SK-N-SH (cell line): Measurements from ENCODE around the gene HOXC11. TPM values are rescaled to one million over a fixed set of nuclear protein-coding genes. Genes with fewer than 3 reads are reported as not detected.

Experiments
- CTCF ChIA-PET: fragments of 300-600, 350-600 bp; formaldehyde crosslinking; extraction: SDS; loops from one replicate; lab custom pipeline; 2021; lab: Yijun Ruan, JAX
- POLR2A ChIA-PET: fragments of 350-600 bp; sonication (Branson Sonifier 250); formaldehyde crosslinking; extraction: SDS; loops from one replicate; lab custom pipeline; 2020; ENCODE audit warnings: antibody characterized with exemption, inconsistent platforms; lab: Yijun Ruan, JAX
- DNase-seq: peaks from one replicate; pipeline ENCODE4 v3.0.0; 2012
- H2AFZ ChIP-seq: fragments of 200-600 bp; sonication (generic); 2 replicates; pipeline ENCODE4 v1.8.1; 2016; ENCODE audit warnings: antibody characterized with exemption, mild to moderate bottlenecking, low read depth
- H3F3A ChIP-seq: fragments of 200-600 bp; sonication (generic); replicated peaks from 2 replicates; pipeline ENCODE3; 2016; ENCODE audit warnings: antibody characterized with exemption, mild to moderate bottlenecking; ENCODE audit not compliant: insufficient read depth
- H3K27ac ChIP-seq, 2 experiments: fragments of 200-500 bp in 1 of 2; fragments of 200-600 bp in 1 of 2; sonication (Bioruptor generic) in 1 of 2; sonication (generic), shearing (Covaris generic) in 1 of 2; 2 replicates each; pipeline versions ENCODE4 v1.5.1 to v1.6.1; 2014 to 2016; ENCODE audit warnings: low read depth in 2 of 2, inconsistent platforms in 1 of 2, low read length in 1 of 2, mild to moderate bottlenecking in 1 of 2, mixed read lengths in 1 of 2
- H3K27me3 ChIP-seq: fragments of 200-600 bp; sonication (generic), shearing (Covaris generic); 2 replicates; pipeline ENCODE4 v1.6.1; 2016; ENCODE audit warnings: mixed run types; ENCODE audit not compliant: insufficient read depth
- H3K36me3 ChIP-seq, 2 experiments: fragments of 200-500 bp in 1 of 2; fragments of 200-600 bp in 1 of 2; sonication (Bioruptor generic) in 1 of 2; sonication (generic) in 1 of 2; replicated peaks in 1 of 2; 2 replicates each; pipeline versions ENCODE3 to v1.5.1; 2014 to 2016; ENCODE audit warnings: low read length in 1 of 2, mild to moderate bottlenecking in 1 of 2; ENCODE audit not compliant: insufficient read depth in 2 of 2, control insufficient read depth in 1 of 2
- H3K4me1 ChIP-seq, 2 experiments: fragments of 200-500 bp in 1 of 2; fragments of 200-600 bp in 1 of 2; sonication (Bioruptor generic) in 1 of 2; sonication (generic), shearing (Covaris generic) in 1 of 2; 2 replicates each; pipeline versions ENCODE4 v1.5.1 to v1.6.1; 2014 to 2016; ENCODE audit warnings: low read depth in 1 of 2, low read length in 1 of 2, mixed run types in 1 of 2; ENCODE audit not compliant: insufficient read depth in 2 of 2, control insufficient read depth in 1 of 2
- H3K4me2 ChIP-seq: fragments of 200-600 bp; sonication (generic), shearing (Covaris generic); 2 replicates; pipeline ENCODE4 v1.6.1; 2017; ENCODE audit warnings: mixed run types
- H3K4me3 ChIP-seq, 2 experiments: fragments of 200-500 bp in 1 of 2; fragments of 200-600 bp in 1 of 2; sonication (Bioruptor generic) in 1 of 2; sonication (generic), shearing (Covaris generic) in 1 of 2; 2 replicates each; pipeline versions ENCODE4 v1.5.1 to v1.8.1; 2014 to 2016; ENCODE audit warnings: low read depth in 2 of 2, inconsistent platforms in 1 of 2, low read length in 1 of 2, mild to moderate bottlenecking in 1 of 2, mixed read lengths in 1 of 2, moderate library complexity in 1 of 2
- H3K79me2 ChIP-seq: fragments of 200-600 bp; sonication (generic); 2 replicates; pipeline ENCODE4 v1.8.1; 2017; ENCODE audit warnings: mild to moderate bottlenecking; ENCODE audit not compliant: insufficient read depth
- H3K9ac ChIP-seq: fragments of 200-600 bp; sonication (generic); 2 replicates; pipeline ENCODE4 v1.6.1; 2017; ENCODE audit warnings: mixed run types
- H3K9me2 ChIP-seq: fragments of 200-600 bp; sonication (generic); 2 replicates; pipeline ENCODE4 v1.6.1; 2017; ENCODE audit warnings: mixed run types
- H3K9me3 ChIP-seq: fragments of 200-600 bp; sonication (generic); 2 replicates; pipeline ENCODE4 v1.6.1; 2017; ENCODE audit warnings: mixed run types, mild to moderate bottlenecking, moderate library complexity
- H4K20me1 ChIP-seq: fragments of 200-600 bp; sonication (generic); 2 replicates; pipeline ENCODE4 v1.6.1; 2017; ENCODE audit warnings: mild to moderate bottlenecking, mixed run types; ENCODE audit not compliant: insufficient read depth
- CHD2 ChIP-seq: fragments of 150-350 bp; IDR thresholded peaks from 2 replicates; pipeline ENCODE4 v1.6.1; 2018; ENCODE audit warnings: low read length; ENCODE audit not compliant: partially characterized antibody
- FOXJ3 ChIP-seq: sonication (generic); formaldehyde crosslinking; IDR thresholded peaks from 2 replicates; pipeline ENCODE4 v1.5.1; 2020; ENCODE audit warnings: mild to moderate bottlenecking, missing genetic modification reagents
- GABPA ChIP-seq: IDR thresholded peaks from 2 replicates; pipeline ENCODE4 v1.4.0; 2012; ENCODE audit warnings: low read depth, mild to moderate bottlenecking
- MEF2A ChIP-seq: IDR thresholded peaks from 2 replicates; pipeline ENCODE4 v1.4.0; 2012; ENCODE audit warnings: low read depth, borderline replicate concordance
- MXI1 ChIP-seq: IDR thresholded peaks from 2 replicates; pipeline ENCODE4 v1.6.1; 2012; ENCODE audit warnings: mild to moderate bottlenecking, low read depth, low read length, improper control_type of control experiment
- NRF1 ChIP-seq: IDR thresholded peaks from 2 replicates; pipeline ENCODE4 v1.6.1; 2012; ENCODE audit warnings: low read depth, mild to moderate bottlenecking, low read length
- RAD21 ChIP-seq: IDR thresholded peaks from 2 replicates; pipeline ENCODE4 v1.6.1; 2012; ENCODE audit warnings: mild to moderate bottlenecking, low read length
- RCOR1 ChIP-seq: fragments of 150-350 bp; IDR thresholded peaks from 2 replicates; pipeline ENCODE4 v1.6.1; 2017; ENCODE audit warnings: antibody characterized with exemption, low read length
- SMC3 ChIP-seq: IDR thresholded peaks from 2 replicates; pipeline ENCODE4 v1.6.1; 2012; ENCODE audit warnings: low read depth, low read length, improper control_type of control experiment
- TAF1 ChIP-seq: IDR thresholded peaks from 2 replicates; pipeline ENCODE4 v1.6.1; 2012; ENCODE audit warnings: low read depth, mild to moderate bottlenecking, low read length, moderate library complexity, borderline replicate concordance
- WGBS: methylation state at CpG from one replicate; pipeline ENCODE4 v1.1.6; 2017; ENCODE audit warnings: low lambda C conversion rate; 5-methylcytosine and 5-hydroxymethylcytosine counted together
- polyA plus RNA-seq, 3 experiments: library from polyadenylated mRNA; depleted of rRNA; stranded (reverse); fragments of >200 nt; gene quantifications; 2 replicates each; pipeline ENCODE4 v1.2.3, GENCODE V29; 2012
- TF ChIP-seq, protein P1 (sequence below): fragments of 200-600 bp; sonication (generic); IDR thresholded peaks from 2 replicates; pipeline ENCODE4 v1.6.1; 2017; ENCODE audit warnings: antibody characterized with exemption, mild to moderate bottlenecking, moderate library complexity
- TF ChIP-seq, protein P2 (sequence below): fragments of 150-350 bp; IDR thresholded peaks from 2 replicates; pipeline ENCODE4 v1.6.1; 2016; ENCODE audit warnings: mild to moderate bottlenecking, low read depth, low read length
- TF ChIP-seq, protein P3 (sequence below): IDR thresholded peaks from 2 replicates; pipeline ENCODE4; 2012

HOXC11 gene
- polyA plus RNA-seq, 1 of the 3 experiments (the other 2 are of a cell fraction): not detected

DNA sequence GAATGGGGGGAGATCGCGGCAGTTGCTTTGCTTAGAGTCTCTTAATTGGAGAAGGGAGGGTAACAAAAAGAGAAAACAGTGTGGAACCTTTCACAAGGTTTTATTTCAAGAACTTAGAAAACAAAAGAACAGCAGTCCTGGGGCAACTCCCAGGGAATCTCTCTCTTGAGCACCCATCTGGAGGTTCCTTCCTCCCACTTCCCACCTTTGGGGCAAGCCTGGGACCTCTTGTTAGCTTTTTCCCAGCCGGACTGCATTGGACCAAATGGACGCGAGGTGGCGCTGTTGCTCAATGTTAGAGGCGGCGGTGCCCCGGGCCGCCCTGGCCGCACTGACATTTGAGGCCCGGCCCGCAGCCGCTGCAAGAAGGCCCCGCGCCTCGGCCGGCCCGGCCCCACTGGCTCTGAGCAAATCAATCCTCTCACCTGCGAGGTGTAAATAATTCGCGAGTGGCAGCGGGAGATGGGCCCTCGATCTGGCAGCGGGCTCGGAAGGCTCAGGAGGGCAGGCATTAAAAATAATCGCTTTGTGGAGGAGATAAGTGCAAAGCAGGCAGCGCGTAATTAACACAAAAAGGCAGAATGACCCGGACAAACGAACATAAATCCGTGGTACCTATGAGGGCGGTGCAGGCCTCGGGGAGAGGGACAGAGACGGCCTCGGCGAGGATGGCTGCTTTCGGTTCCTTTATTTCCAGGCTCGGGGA lies 33.1 kb downstream of the HOXC11 start:
- TF ChIP-seq MXI1: no peak
- TF ChIP-seq, protein P1, sequence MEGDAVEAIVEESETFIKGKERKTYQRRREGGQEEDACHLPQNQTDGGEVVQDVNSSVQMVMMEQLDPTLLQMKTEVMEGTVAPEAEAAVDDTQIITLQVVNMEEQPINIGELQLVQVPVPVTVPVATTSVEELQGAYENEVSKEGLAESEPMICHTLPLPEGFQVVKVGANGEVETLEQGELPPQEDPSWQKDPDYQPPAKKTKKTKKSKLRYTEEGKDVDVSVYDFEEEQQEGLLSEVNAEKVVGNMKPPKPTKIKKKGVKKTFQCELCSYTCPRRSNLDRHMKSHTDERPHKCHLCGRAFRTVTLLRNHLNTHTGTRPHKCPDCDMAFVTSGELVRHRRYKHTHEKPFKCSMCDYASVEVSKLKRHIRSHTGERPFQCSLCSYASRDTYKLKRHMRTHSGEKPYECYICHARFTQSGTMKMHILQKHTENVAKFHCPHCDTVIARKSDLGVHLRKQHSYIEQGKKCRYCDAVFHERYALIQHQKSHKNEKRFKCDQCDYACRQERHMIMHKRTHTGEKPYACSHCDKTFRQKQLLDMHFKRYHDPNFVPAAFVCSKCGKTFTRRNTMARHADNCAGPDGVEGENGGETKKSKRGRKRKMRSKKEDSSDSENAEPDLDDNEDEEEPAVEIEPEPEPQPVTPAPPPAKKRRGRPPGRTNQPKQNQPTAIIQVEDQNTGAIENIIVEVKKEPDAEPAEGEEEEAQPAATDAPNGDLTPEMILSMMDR: peak; percentile 89
- no peak for TF ChIP-seq TAF1
- TF ChIP-seq RCOR1: 0 out of 2 replicates have a peak, but pooled peaks have one; percentile 28
- TF ChIP-seq NRF1: no peak
- no peak for TF ChIP-seq CHD2
- no peak for TF ChIP-seq GABPA
- TF ChIP-seq MEF2A: no peak
- TF ChIP-seq, protein P2, sequence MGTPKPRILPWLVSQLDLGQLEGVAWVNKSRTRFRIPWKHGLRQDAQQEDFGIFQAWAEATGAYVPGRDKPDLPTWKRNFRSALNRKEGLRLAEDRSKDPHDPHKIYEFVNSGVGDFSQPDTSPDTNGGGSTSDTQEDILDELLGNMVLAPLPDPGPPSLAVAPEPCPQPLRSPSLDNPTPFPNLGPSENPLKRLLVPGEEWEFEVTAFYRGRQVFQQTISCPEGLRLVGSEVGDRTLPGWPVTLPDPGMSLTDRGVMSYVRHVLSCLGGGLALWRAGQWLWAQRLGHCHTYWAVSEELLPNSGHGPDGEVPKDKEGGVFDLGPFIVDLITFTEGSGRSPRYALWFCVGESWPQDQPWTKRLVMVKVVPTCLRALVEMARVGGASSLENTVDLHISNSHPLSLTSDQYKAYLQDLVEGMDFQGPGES: no peak
- TF ChIP-seq FOXJ3 (CRISPR knock-in tag): no peak
- TF ChIP-seq SMC3: peak; percentile 97
- peak; percentile 94 for TF ChIP-seq RAD21
- TF ChIP-seq, protein P3, sequence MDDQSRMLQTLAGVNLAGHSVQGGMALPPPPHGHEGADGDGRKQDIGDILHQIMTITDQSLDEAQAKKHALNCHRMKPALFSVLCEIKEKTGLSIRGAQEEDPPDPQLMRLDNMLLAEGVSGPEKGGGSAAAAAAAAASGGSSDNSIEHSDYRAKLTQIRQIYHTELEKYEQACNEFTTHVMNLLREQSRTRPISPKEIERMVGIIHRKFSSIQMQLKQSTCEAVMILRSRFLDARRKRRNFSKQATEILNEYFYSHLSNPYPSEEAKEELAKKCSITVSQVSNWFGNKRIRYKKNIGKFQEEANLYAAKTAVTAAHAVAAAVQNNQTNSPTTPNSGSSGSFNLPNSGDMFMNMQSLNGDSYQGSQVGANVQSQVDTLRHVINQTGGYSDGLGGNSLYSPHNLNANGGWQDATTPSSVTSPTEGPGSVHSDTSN: no peak
- Histone ChIP-seq H3K4me3 (no peak overlapping the region), H3F3A (no peaks in the 10 kb centered on the region), H3K27ac (no peak overlapping the region), H2AFZ (peak overlapping the region; percentile 68), H4K20me1 (no peaks in the 10 kb centered on the region), H3K79me2 (no peaks in the 10 kb centered on the region), H3K4me1 (peaks cover 0 to 23% of the 10 kb centered on the region in 2 experiments; a peak in 1 of 4 replicates), H3K4me2 (peak overlapping the region; percentile 63), H3K9ac (no peak overlapping the region), H3K9me2 (no peaks in the 10 kb centered on the region), H3K36me3 (no peaks in the 10 kb centered on the region), H3K9me3 (no peaks in the 10 kb centered on the region), H3K27me3 (no peaks in the 10 kb centered on the region)
- peak; percentile 93 for DNase-seq
- ChIA-PET POLR2A (no interaction called here), CTCF (interaction anchor here (0.6 to 24.5 kb wide), 40 partner anchors 9 to 408 kb away, joined by 3 to 568 read pairs (median 5); partner anchors contain the start of genes HOXC10, HOXC4, HOXC5 and HOXC6)
- 44% methylated on average over 26 of the region's 39 CpGs for WGBS
